T-helper 1 cell (primary cell): ENCODE measurements around the gene HP1BP3.

Source experiments
- DNase-seq, 5 donors: peaks; one replicate each; pipeline ENCODE4 v3.0.0-alpha.2; 2012 to 2020

HP1BP3 gene

DNA sequence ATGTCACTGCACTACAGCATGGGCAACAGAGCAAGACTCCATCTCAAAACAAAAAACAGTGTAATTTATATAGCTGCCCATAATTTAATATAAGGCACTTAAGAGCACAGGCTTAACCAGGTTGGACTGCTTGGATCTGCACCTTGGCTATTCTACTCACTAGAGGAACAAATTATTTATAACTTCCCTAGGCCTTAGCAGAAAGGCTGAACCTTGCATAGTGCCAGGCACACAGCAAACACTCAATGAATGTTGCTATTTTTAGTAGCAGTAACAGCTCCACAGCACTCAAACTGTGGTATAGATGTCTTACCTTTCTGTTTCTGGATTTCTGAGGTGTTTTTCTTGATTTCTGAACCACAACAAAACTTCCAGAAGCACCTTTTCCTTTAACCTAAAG, 19.8 kb downstream of the HP1BP3 start:
- DNase-seq: no peak

- DNase-seq: no peak
These were observed 23.7 kb downstream of the HP1BP3 start for GRCh38 chr1:20763417-20763816.

DNA sequence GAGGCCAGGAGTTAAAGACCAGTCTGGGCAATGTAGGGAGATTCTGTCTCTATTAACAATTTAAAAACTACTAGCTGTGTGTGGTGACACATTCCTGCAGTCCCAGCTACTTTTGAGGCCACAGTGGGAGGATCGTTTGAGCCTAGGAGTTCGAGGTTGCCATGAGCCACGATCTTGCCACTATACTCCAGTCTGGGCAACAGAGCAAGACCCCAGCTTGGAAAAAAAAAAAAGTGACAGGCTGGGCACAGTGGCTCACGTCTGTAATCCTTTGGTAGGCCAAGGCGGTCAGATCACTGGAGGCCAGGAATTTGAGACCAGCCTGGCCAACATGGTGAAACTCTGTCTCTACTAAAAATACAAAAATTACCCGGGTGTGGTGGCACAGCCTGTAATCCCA, 26.8 kb downstream of the HP1BP3 start:
- DNase-seq: no peak

- DNase-seq: no peak
These were observed 33.5 kb downstream of the HP1BP3 start for GRCh38 chr1:20753589-20753988.

GRCh38 chr1:20751462-20751990, 35.6 kb downstream of the HP1BP3 start:
- DNase-seq: no peak

- DNase-seq: no peak
These were observed 44.4 kb downstream of the HP1BP3 start for GRCh38 chr1:20742671-20743070.

- no peak for DNase-seq
These were observed 46.3 kb downstream of the HP1BP3 start for GRCh38 chr1:20740781-20741180.

- no peak for DNase-seq
These were observed 47.9 kb downstream of the HP1BP3 start for GRCh38 chr1:20739225-20739624.

DNA sequence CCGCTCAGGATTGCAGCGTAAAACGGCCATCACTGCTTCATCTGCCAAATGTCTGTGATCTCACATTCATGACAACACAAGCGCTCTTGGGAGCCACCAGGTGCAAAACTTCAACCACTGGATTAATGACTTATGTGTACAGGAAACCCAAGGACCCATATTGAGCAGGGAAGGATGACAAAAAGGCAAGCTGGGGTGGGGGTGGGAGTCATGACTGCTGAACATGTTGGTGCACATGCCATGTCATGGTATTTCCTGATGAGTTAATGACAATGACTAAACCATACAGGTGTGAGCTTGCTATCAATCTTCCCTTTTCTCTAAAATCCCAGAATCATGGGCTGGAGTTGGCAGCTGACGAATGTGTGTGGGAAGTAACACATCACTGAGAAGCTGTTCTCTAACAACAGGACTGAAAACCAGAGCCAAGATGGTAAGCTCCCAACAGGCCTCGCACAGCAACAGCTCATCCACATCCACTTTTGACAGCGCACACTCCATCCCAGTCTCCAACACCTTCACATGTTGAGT, 51.5 kb downstream of the HP1BP3 start:
- DNase-seq: no peak

DNA sequence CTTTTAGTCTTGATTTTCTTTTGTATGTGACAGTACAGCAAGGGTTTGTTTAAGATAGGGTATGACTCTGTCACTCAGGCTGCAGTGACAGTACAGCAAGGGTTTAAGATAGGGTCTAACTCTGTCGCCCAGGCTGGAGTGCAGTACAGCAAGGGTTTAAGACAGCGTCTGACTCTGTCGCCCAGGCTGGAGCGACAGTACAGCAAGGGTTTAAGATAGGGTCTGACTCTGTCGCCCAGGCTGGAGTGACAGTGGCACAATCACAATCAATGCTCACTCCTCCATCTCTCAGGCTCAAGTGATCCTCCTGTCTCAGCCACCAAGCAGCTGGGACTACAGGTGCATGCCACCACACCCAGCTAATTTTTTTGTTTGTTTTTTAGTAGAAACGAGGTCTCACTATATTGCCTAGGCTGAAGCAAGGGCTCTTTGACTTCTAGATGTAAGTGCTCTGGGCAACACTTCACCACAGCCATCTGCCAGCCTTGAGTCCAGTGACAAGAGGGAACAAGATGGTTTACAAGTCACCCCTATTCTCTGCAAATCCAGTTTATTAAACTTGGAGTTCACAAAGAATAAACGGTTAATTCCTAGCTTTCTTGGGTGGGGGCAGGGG, 53.6 kb downstream of the HP1BP3 start:
- DNase-seq: no peak

GRCh38 chr1:20732588-20733359, 54.3 kb downstream of the HP1BP3 start, which contains the start of gene SH2D5:
SH2D5 (minus strand) TSS chr1:20732703; CDS start chr1:20728044, 4,659 bp downstream.
- peak in 4 of 5 donors; percentile 43 to 72 (median 56) for DNase-seq

GRCh38 chr1:20732071-20732587, 55.0 kb downstream of the HP1BP3 start:
- peak in 3 of 5 donors; percentile 22 to 53 (median 33) for DNase-seq

GRCh38 chr1:20731057-20731991, 55.8 kb downstream of the HP1BP3 start:
- DNase-seq: no peak

GRCh38 chr1:20730690-20731056, 56.4 kb downstream of the HP1BP3 start:
- DNase-seq: no peak

DNA sequence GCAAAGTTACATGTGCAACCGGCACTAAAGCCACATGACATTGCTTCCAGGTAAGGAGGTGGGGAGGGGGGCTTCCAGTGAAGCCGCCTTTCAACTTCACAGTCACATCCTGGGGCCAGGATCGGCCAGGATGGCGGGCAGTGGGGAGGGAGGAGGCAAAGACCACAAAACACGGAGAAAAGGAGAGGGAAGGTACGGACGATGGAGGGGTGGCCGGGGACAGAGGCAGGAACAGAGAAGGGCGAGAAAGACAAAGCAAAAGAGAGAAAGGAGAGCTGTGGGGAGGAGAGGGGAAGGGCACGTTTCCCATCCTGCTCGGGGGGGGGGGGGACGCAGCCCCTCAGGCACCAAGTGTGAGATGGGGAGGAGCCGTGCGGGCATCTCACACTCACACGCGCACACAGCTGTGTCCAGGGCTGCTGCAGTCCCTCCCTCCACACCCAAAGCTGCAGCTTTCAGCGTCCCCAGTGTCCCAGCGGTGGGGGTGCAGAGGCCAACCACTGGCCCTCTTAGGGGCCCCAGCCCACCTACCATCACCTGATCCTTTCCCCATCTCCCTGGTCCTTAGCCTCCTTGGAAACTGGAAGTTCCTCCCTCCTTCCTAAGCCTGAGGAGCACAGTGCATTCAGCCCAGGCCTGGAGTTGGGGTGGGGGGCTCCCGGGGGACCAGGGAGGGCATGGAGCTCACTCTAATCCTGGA, 57.0 kb downstream of the HP1BP3 start:
- DNase-seq: no peak

DNA sequence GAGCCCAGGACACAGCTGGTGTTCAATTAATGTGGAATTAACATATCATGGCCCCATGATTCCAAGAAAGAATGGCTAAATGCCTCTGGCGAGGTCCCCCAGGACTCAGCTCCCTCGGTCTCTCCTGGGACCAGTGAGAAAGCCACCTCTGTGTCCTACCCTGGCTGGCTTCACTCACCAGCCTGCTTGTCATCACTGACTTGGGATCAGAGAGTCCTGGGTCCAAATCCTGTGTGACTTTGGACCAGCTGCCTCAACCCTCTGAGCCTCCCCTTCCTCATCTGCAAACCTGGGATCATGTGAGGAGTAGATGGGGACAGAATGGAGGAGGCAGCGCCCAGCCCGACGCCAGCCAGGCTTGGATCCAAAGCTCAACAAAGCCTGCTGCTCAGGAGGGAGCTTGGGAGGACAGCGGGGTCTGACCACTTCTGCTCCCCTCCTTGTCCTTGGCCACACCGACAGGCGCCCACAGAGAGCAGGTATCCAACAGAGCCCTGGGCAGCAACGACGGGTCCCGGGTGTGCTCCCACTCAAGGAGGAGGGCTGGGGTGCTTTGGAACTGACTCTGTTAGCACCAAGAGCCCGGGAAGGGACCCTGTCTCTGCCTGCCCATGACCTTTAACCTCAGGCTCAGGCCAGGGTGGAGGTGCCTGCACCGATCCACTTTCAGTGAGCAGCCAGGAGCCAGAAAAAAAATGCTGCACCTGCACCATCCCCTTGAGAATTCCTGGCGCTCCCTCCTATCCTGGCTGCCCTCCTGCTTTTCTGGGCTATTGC, 57.8 kb downstream of the HP1BP3 start:
- no peak for DNase-seq

- no peak for DNase-seq
These were observed 58.5 kb downstream of the HP1BP3 start for GRCh38 chr1:20728371-20729154.

GRCh38 chr1:20727746-20728316, 59.3 kb downstream of the HP1BP3 start:
- DNase-seq: no peak

DNA sequence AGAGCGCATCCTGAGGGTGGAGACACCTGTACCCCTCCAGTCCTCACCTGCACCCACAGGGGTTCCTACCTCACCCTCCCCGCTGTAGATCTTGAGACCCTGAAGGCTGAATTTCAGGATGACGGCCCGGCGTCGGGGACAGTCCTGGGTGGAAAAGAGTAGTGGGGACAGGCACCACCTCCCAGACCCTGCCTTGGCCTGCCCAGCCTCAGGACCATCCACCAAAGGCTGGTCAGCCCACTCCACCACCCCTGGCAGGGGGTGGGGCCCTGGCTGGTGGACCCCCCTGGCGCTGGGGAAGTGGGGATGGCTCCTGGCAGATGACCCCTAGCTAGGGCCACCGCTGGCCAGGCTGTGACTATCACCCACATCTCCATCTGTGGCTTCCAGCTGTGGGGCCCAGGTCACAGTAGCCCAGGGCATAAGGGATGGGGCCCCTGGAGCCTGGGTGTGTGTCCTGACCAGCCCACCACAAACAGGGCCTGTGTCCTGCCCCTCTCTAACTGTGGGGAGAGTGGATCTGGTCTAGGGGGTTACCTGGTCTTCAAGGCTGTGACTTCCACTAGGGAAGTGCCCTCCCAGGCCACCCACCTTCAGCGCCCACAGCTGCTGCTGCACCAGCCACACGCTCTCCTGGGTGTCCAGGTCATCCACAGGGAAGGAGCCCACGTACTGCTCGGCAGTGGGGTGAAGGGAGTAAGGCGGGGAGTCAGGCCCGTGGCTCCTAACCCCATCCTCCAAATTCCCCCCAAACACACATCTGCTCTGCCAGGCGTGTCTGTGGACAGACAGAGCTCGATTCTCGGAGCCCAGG, 60.0 kb downstream of the HP1BP3 start:
- no peak for DNase-seq
